NOMO-1 treated with dmso at 0.1 percent for 144 hours (cell line): ENCODE data around the gene SMIM12.

ENCODE experiments used
- DNase-seq: peaks from one replicate; lab custom pipeline; 2025; ENCODE audit not compliant: unreplicated experiment; lab: John Stamatoyannopoulos, UW

The SMIM12 gene

DNA sequence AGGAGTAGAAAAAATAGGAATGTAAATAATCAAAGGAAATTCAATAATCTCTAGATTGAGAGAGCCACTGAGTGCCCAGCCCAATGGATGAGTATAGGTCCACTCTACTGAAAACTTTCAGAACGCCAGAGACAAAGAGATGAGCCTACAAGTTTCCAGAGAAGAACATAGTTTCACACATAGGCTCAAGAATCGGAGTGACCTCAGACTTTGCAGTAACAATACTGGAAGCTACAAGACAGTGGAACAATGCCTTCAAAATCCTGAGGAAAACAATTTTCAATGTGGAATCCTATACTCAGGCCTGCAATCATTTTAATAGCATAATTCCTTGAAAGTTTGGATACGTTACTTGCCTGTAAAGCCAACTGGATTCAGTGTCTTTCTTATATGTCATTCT, 55.8 kb downstream of the SMIM12 start:
- no peak for DNase-seq
